HL-60/S4 treated with retinoic acid at 250 ng/mL for 4 days and 3 days (cell line): ENCODE results near the gene CHST11.

Source experiments
- in situ Hi-C: fragments of 300-500 bp; cut with MboI; formaldehyde crosslinking; loops from 2 replicates; pipeline ENCODE4 v1.7.0; 2022; ENCODE audit warnings: low sequenced_read_pairs

Gene CHST11

GRCh38 chr12:104648756-104649155 lies 192.0 kb downstream of the CHST11 start:
- in situ Hi-C loops: no loop called here

- in situ Hi-C loops: no loop called here
Measured at GRCh38 chr12:104649217-104649824, 192.6 kb downstream of the CHST11 start.

GRCh38 chr12:104649921-104650320 lies 193.2 kb downstream of the CHST11 start:
- in situ Hi-C loops: no loop called here

GRCh38 chr12:104650541-104650940 lies 193.8 kb downstream of the CHST11 start:
- in situ Hi-C loops: no loop called here

- in situ Hi-C loops: no loop called here
Measured at GRCh38 chr12:104651811-104652210, 195.1 kb downstream of the CHST11 start.

GRCh38 chr12:104652358-104652757 lies 195.6 kb downstream of the CHST11 start:
- in situ Hi-C loops: no loop called here

GRCh38 chr12:104652910-104653309 lies 196.2 kb downstream of the CHST11 start:
- in situ Hi-C loops: no loop called here

- in situ Hi-C loops: no loop called here
Measured at GRCh38 chr12:104653730-104654664, 197.2 kb downstream of the CHST11 start.

GRCh38 chr12:104654665-104655609 lies 198.2 kb downstream of the CHST11 start:
- in situ Hi-C loops: no loop called here

GRCh38 chr12:104656383-104656782 lies 199.6 kb downstream of the CHST11 start:
- in situ Hi-C loops: no loop called here

- in situ Hi-C loops: no loop called here
Measured at GRCh38 chr12:104656921-104657320, 200.2 kb downstream of the CHST11 start.

GRCh38 chr12:104657726-104658484 lies 201.2 kb downstream of the CHST11 start:
- in situ Hi-C loops: no loop called here

GRCh38 chr12:104659058-104659457 lies 202.3 kb downstream of the CHST11 start:
- in situ Hi-C loops: no loop called here

- in situ Hi-C loops: no loop called here
Measured at GRCh38 chr12:104662203-104662602, 205.5 kb downstream of the CHST11 start.

GRCh38 chr12:104662908-104663307 lies 206.2 kb downstream of the CHST11 start:
- in situ Hi-C loops: no loop called here

- in situ Hi-C loops: no loop called here
Measured at GRCh38 chr12:104664351-104664750, 207.6 kb downstream of the CHST11 start.

GRCh38 chr12:104665296-104665695 lies 208.5 kb downstream of the CHST11 start:
- in situ Hi-C loops: no loop called here

- in situ Hi-C loops: no loop called here
Measured at GRCh38 chr12:104667139-104667538, 210.4 kb downstream of the CHST11 start.

- in situ Hi-C loops: no loop called here
Measured at GRCh38 chr12:104668274-104668718, 211.5 kb downstream of the CHST11 start.

- in situ Hi-C loops: no loop called here
Measured at GRCh38 chr12:104669089-104669721, 212.5 kb downstream of the CHST11 start.
